Fibroblast of skin of left biceps (primary cell): ENCODE results near the gene LCE1E.
A peak's percentile ranks its signal among the peaks of the same experiment; 100 is the strongest.

Experiments used
- DNase-seq, 2 experiments: peaks; one replicate each; pipeline ENCODE4 v3.0.0-alpha.2; 2013; ENCODE audit warnings: low read depth in 2 of 2

The LCE1E gene, protein sequence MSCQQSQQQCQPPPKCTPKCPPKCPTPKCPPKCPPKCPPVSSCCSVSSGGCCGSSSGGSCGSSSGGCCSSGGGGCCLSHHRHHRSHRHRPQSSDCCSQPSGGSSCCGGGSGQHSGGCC

DNA sequence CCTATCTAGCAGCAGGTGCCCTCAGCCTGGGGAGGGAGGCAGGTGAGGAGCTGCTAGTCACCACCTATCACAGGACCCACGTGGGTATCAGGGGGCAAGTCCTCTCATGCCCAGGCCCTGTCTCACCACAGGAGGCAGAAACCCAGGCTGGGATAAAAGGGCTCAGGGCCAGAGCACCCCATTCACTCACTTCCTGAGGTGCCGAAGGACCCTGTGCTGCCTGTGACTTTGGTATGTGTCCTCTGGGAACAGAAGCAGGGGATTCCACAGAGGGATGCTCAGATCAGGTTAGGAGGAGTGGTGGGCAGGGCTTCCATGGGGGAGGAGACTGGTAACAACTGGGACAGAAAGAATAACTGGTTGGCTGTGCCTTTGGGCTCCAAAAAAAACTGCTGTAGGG lies at the start of gene LCE1E:
Gene LCE1E (plus strand): TSS at position 181 of the 400 bp plus-strand sequence. CDS start 1,043 bp downstream, outside the sequence.
- no peak for DNase-seq

DNA sequence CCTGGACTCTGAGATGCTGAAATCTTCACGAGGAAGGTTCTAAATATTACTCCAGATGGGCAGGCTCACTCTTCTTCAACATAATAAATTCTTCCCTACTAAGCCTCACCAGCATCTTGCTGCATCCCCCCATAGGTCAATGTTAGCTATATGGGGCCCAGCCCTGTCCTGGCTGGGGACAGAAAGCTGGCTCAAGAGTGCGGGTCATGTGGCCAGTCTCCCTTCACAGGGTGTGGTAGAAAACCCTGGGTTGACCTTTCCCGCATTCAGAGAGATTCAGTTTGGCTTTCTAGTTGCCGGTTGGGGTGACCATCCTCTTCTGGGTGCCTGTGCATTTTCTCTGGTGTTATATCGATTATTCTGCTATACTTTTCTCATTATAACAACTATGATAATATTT lies 48.1 kb upstream of the LCE1E start:
- no peak for DNase-seq

DNA sequence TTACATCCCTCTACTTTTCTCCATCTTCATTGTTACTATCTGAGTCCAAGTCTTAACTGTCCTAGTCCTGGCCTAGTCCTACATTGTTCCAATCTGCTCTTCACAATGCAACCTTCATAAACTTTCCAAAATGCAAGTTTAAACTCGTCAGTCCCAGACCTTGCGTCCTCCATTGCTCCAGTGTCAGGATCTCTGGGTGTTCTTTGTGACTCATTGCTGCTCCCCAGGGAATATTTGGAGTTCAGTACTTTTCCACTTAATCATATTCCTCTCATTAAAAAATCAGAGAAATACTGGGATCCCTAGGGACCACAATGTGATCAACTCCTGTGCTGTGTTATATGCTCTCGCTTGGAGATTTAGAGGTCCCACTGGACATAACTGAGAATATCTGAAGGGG lies 46.2 kb upstream of the LCE1E start:
- DNase-seq: no peak

DNA sequence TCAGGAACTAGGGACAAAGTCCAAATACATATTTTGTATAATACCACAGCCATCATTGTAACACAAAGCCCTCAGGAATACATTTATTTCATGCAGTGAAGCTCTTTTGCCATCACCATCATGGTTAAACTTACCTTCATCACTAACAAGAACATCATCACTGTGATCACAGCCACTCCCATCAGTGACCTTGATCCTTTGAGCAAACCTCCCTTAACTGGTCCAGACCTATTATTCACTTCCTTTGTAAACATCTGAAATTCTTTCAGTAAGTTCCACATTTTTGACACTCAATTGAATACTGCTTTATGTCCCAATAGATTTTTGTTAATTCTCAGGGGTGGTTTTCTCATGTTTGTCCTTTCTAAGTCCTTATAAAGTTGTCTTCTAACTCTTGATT lies 44.4 kb upstream of the LCE1E start:
- DNase-seq: no peak

DNA sequence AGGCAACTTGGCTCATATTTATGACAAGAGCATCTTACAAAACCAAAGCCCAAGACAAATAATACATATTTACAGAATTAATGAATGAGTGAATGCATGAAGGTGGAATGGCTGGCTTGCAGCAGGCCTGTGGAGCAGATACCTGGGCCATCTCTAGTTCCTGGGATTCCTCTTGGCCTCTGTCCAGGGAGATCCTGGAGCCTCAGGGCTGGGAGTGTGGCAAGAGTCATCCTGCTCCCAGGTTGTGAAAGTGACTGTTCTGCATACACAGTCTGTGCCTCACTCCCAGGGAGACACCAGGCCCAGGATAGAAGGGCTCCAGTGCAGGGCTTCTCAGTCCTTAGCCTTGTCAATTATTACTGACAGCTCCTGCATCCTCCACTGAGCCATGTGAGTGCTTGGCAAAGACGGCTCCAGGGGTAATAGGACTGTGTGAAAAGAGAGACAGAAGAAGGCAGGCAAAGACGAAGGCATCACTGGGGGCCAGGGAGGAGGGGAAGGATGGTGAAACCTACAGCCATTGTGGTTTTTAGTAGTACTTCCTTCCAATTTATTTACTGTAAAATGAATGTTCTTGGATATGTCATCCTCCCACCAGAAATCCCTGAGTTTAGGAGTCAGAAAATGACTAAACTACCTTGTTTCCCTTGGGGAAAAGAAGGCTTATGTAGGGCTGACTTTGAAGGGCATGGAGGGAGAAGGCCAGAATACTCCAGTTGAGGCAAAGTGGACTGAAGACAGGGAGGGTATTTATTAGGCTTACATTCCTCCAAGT lies 42.5 kb upstream of the LCE1E start:
- DNase-seq: no peak

DNA sequence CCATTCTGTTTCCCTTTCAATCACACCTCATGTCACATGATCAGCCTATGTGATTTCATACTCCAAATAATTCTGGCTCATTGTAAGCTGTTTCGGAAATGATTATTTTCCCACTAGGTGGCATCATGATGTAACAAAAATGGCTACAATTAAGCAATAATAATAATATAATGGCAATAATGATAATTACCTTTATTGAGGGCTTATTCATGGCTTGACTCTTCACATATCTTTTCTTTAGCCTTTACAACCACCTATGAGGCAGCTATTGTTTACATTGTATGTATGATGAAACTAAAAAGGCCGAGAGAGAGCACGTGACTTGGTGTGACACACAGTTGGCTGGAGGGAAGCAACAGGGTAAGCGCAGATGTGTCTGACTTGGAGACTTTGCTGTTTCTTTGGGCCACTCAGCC lies 40.8 kb upstream of the LCE1E start:
- no peak for DNase-seq

DNA sequence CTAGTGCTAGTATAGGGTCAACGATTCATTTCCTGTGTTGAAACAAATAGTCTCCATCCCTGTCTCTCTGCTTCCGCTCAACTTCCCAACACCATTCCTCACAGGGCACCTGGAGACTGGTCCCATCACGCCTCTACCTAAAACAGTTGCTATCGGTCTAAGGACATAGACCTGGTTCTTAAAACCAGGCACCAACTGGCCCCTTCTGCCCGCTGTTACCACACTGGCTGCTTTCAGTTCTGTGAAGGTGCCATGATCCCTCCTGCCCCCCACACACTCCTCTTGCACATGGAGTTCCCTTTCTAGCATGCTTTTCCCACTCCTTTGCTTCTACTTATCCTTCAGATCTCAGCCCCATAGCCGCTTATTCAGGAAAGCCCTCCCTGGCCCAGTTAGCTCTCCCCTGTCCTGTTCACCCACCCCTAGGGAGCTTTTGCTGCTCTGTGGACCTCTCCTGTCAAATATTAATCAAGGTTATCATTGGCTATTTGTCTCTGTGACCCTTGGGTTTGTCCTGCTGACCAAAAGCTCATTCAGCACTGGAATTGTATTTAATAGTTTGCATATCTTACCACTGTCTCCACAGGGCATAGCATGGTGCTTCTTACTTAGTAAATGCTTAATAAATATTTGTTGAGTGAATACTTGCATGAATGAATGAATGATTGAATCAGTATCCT lies 40.2 kb upstream of the LCE1E start:
- no peak for DNase-seq

DNA sequence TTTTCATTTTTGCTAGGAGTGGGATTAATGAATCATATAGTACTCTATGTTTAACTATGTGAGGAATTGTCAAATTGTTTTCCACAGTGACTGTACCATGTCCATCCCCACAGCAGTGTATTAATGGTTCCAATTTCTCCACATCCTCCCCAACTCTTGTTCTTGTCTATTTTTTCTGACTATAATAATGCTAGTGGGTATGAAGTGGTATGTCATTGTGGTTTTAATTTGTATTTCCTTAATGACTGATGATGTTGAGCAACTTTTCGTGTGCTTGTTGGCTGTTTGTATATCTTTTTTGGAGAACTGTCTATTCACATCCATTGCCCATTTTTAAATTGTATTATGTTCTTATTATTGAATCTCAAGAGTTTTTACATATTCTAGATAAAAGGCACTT lies 38.2 kb upstream of the LCE1E start:
- no peak for DNase-seq

DNA sequence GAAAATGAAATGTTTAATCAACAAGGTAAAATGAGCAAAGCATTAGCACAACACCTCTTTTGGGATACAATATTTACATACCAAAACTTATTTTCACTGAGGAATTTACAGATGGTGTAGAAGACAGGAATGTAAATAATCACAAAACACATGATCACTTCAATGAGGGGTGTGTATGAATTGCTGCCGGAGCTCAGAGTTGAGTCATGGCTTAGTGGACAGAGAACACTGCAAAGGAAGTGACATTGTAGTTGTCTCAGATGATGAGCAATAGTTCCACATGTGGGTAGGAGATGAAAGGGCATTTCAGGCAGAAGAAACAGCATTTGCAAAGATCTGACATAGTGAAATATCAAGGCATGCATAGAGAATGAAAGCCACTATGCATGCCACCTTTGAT lies 33.8 kb upstream of the LCE1E start:
- DNase-seq: peak in 1 of 2 experiments; percentile 4

DNA sequence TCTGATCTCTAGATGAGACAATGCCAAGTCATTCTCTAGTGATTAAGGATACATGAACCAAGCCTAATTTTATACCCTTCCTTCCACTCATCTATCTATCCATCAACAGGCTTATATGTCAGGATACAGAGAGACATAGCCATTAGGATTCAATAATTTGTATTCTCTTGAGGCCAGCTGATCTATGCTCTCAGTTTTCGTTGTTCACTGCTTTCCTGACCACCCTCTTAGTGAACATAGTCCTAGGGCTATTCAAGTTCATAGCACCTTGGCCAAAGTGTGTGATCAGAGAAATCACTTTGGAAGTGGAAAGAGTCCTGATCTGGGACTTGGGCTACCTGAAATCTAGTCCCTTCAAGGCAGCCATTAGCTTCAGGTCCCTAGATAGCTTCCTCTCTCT lies 32.5 kb upstream of the LCE1E start:
- no peak for DNase-seq

DNA sequence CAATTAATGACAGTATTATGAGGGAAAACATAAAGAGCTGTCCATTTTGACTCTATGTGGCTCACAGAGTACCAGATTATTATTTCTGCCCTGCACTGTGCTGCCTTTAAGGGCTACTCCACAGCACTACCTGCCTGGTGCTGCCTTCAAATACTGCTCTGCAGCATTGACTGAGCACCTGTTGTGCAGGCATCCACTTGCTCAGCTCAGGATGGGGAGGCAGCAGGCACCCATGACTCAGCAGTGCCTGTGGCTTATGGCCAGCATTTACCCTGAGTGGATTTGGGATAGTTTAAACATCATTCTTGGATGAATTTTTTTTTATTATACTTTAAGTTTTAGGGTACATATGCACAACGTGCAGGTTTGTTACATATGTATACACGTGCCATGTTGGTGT lies 29.2 kb upstream of the LCE1E start:
- DNase-seq: no peak

DNA sequence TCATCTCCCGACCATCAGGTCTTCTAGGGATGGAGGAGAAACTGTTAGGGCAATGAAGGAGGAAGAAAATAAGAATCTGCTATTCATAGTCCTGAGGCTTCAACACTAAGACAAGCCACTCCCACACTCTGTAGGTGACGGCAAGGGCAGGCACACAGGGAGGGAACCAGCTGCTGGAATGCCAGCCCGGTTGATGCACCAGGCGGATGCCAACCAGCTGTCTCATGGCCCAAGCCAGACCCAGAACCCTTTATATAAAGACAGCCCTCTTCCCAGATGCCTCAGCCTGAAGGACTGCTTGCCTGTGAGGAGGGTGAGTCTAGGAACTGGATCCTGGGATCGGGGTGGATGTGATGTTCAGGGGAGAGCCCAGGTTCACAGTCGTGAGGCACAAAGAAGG lies 28.3 kb upstream of the LCE1E start, which contains the start of gene KPRP:
Gene KPRP (plus strand): TSS at position 279 of the 400 bp plus-strand sequence. CDS start 1,564 bp downstream, outside the sequence.
- no peak for DNase-seq

DNA sequence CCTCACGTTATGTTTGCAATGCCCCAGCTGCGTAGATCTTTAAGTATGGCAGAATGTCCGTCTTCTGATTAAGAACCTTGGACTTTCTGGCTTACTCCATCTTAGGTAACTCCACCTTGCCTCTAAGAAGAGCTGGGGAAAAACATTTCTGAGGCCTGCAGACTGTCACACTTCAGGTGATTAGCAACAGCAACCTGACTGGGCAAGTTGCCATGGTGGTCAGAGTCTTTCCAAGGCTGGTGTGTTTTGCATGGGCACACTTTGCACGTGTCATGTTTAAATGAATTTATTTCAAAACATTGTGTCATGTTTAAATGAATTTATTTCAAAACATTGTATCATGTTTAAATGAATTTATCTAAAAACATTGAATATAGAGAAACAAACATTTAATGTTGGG lies 27.4 kb upstream of the LCE1E start:
- no peak for DNase-seq

DNA sequence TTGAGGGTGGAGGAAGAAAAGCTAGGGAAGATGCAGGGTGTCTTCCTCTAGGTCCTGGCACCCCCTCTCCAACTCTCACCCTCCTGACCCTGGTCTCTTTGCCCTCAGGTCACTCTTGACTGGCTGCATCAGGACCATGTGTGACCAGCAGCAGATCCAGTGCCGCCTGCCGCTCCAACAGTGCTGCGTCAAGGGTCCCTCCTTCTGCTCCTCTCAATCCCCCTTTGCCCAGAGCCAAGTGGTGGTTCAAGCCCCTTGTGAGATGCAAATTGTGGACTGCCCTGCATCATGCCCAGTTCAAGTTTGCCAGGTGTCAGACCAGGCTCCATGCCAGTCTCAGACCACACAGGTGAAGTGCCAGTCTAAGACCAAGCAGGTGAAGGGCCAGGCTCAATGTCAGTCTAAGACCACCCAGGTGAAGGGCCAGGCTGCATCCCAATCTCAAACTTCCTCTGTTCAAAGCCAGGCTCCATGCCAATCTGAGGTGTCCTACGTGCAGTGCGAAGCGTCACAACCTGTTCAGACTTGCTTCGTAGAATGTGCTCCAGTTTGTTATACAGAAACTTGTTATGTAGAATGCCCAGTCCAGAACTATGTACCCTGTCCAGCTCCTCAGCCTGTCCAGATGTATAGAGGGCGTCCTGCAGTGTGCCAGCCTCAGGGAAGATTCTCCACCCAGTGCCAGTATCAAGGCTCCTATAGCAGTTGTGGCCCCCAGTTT lies 26.4 kb upstream of the LCE1E start:
- DNase-seq: no peak

DNA sequence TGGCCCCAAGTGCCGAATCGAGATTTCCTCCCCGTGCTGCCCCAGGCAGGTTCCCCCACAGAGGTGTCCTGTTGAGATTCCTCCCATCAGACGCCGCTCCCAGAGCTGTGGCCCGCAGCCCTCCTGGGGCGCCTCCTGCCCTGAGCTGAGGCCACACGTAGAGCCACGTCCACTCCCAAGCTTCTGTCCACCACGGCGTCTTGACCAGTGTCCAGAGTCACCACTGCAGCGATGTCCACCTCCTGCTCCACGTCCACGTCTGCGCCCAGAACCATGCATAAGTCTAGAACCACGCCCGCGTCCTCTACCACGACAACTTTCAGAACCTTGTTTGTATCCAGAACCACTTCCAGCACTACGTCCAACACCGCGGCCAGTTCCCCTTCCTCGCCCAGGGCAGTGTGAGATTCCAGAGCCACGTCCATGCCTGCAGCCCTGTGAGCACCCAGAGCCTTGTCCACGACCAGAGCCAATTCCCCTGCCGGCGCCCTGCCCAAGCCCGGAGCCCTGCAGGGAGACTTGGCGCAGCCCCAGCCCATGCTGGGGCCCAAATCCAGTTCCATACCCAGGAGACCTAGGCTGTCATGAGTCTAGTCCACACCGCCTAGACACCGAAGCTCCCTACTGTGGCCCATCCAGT lies 25.4 kb upstream of the LCE1E start:
- no peak for DNase-seq

DNA sequence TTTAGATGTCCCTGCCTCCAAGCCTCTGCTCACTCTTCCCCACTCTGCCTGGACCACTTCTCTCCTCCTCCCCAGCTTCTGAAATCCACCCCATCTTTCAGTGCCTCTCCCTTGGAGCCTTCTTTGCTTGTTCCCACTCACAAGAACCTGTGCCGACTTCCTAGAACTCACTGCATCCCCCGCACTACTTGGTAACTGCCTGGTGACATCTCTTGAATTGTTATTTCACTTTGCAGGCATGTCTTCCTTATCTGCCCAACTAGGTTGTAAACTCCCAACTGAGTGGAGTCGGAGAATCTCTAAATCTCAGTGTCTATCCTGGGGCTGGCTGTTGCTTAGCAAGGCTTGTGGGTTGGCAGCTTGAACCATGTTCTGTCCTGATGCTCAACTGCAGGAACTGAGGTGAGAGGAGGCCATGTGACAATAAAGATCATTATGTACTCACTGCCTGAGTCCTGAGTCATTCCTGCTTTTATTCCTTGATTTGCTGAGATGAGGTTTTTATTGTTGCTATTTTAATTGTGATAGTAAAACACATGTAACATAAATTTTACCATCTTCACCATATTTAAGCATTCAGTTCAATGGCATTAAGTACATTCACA lies 24.3 kb upstream of the LCE1E start:
- DNase-seq: no peak

DNA sequence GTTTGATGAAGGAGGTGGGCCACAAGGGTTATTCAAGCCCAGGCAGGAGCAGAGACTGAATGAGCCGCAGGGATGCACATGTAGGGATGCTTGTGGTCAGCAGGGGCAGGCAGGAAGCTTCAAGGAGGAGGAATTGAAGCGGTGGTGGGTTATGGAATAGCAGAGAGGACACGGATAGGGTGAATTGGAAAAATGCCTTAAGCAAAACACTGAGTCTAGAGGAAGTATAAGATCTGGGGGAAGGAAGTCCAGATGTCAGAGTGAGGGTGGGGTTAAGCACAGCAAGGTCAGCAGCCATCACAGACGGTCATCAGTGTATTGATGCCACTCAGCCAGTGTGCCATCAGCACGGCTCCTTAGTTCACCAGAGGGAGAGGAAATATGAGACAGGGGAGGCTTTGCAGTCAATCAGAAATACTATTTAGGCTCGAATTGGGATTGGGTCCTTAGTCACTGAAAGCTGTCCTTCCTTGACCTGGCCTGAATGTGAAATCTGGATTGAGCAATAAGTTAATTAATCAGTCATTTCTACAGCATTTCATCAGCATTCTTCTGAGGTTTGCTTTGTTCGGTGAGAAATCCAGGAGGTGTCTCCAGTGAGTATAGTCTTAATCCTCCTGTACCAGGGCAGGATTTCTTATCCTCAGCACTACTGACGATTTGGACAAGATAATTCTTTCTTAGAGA lies 17.1 kb upstream of the LCE1E start:
- no peak for DNase-seq

DNA sequence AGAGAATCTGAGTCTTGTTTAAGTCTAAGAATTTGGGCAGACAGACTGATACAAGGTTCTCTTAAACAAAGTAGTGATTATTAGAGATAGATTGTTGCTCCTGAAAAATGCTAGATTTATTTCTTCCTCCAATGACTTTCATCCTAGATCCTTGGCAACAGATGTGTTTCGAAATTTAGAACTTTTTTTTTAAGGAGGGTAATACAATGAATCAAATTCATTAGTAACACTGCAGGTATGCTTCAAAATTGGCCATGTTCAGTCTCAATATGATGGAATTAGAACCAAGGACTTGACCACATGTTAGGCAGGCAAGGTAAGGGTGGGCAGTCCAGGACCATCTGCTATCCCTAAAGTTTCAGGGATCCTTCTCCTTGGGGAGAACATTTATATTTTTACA lies 15.6 kb upstream of the LCE1E start:
- no peak for DNase-seq

DNA sequence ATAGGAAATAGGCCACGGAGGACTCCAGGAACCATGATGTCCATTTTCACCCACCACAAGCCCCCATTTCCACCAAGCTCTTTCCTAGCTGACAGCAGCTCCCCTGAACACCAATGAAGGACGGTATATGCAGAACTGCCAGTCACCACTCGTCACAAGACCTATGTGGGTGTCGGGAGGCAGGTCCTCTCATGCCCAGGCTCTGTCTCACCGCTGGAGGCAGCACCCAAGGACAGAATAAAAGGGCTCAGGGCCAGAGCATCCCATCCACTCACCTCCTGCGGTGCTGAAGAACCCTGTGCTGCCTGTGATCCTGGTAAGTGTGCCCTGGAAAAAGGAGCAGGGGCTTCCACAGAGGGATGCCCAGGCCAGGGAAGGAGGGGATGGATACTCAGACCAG lies 11.2 kb upstream of the LCE1E start, which contains the start of gene LCE1F:
Gene LCE1F (plus strand): TSS at position 266 of the 400 bp plus-strand sequence. CDS start 1,232 bp downstream, outside the sequence.
- DNase-seq: no peak

DNA sequence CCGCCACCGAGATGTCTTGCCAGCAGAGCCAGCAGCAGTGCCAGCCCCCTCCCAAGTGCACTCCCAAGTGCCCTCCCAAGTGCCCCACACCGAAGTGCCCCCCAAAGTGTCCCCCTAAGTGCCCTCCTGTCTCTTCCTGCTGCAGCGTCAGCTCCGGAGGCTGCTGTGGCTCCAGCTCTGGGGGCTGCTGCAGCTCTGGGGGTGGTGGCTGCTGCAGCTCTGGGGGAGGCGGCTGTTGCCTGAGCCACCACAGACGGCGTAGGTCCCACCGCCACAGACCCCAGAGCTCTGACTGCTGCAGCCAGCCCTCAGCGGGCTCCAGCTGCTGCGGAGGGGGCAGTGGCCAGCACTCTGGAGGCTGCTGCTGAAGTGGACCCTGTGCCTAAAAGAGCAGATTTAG lies 9.7 kb upstream of the LCE1E start:
- no peak for DNase-seq
